ENCODE results near the gene ARRB2.

DNA sequence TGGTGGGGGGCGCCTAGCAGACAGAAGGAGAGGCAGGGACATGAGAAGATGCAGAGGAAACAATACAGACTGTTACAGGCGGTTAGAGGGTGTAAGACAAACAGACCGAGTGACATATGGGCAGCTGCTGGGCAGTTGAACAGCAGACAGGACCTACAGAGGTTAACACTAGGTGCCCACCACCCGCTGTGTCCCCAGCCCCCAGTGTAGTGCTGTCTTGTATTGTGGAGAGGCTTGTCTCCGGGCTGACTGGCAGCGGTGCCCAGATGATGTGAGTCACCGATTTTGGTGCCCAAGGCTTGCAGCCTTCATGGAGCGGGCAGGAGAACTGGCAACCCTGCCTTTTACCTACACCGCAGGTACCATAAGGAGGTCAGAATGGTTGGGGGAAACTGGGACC, 31.7 kb downstream of the ARRB2 start:
- TF ChIP-seq, protein P1, sequence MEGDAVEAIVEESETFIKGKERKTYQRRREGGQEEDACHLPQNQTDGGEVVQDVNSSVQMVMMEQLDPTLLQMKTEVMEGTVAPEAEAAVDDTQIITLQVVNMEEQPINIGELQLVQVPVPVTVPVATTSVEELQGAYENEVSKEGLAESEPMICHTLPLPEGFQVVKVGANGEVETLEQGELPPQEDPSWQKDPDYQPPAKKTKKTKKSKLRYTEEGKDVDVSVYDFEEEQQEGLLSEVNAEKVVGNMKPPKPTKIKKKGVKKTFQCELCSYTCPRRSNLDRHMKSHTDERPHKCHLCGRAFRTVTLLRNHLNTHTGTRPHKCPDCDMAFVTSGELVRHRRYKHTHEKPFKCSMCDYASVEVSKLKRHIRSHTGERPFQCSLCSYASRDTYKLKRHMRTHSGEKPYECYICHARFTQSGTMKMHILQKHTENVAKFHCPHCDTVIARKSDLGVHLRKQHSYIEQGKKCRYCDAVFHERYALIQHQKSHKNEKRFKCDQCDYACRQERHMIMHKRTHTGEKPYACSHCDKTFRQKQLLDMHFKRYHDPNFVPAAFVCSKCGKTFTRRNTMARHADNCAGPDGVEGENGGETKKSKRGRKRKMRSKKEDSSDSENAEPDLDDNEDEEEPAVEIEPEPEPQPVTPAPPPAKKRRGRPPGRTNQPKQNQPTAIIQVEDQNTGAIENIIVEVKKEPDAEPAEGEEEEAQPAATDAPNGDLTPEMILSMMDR (conservative IDR thresholded peaks at IDR 0.05; ENCODE audit: low read depth, low read length): no peak
- TF ChIP-seq EZH2 (IDR thresholded peaks at IDR 0.05; ENCODE audit: borderline replicate concordance, low read depth, low read length, poor library complexity, severe bottlenecking): no peak

Data from A673 (cell line).